NT2/D1 (cell line): ENCODE measurements around the gene CGNL1.

Source experiments
- DNase-seq: peaks from one replicate; pipeline ENCODE4 v3.0.0-alpha.2; 2011; ENCODE audit warnings: low read depth, low spot score
- H3K27me3 ChIP-seq: 2 replicates; pipeline ENCODE4 v1.6.0; 2011; ENCODE audit warnings: mild to moderate bottlenecking; ENCODE audit not compliant: insufficient read length, insufficient read depth
- H3K36me3 ChIP-seq: 2 replicates; pipeline ENCODE4 v1.6.1; 2011; ENCODE audit warnings: mild to moderate bottlenecking, low read length, mixed read lengths; ENCODE audit not compliant: insufficient read depth, insufficient read length
- H3K4me1 ChIP-seq: 2 replicates; pipeline ENCODE4 v1.5.1; 2011; ENCODE audit not compliant: insufficient read depth, insufficient read length
- H3K4me3 ChIP-seq: 2 replicates; pipeline ENCODE4 v1.5.1; 2011; ENCODE audit warnings: low read depth; ENCODE audit not compliant: insufficient read length
- H3K9ac ChIP-seq: 2 replicates; pipeline ENCODE4 v1.6.0; 2011; ENCODE audit warnings: low read depth; ENCODE audit not compliant: insufficient read length
- H3K9me3 ChIP-seq: 2 replicates; pipeline ENCODE4 v1.5.1; 2011; ENCODE audit warnings: mild to moderate bottlenecking, low read length; ENCODE audit not compliant: insufficient read depth
- SUZ12 ChIP-seq: IDR thresholded peaks from 2 replicates; pipeline ENCODE4 v1.6.1; 2011; ENCODE audit not compliant: insufficient read length, insufficient read depth; ENCODE audit errors: extremely low read depth
- YY1 ChIP-seq: IDR thresholded peaks from 2 replicates; pipeline ENCODE4 v1.6.1; 2011; ENCODE audit not compliant: insufficient read length, insufficient read depth
- ZNF274 ChIP-seq: IDR thresholded peaks from 2 replicates; pipeline ENCODE4 v1.6.1; 2011; ENCODE audit warnings: mild to moderate bottlenecking, low read depth, low read length

CGNL1 gene

DNA sequence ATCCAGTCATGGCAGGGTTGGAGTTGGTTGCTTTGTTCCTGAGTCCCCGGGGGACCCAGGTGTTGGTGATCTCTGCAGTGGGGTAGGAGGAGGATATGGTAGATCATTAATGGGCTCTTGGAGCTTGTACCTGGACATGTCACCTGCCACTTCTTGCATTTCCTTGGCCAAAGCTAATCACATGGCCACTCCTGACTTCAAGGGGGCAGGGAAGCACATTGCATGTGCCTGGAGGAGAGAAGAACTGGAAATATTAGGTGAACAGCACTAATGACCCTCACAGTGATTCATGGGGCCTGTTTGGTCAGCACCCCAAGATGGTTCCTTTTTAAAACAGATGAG, 128.3 kb downstream of the CGNL1 start:
- Histone ChIP-seq H3K4me1 (peaks cover 5% of the 10 kb centered on the region), H3K4me3 (no peak overlapping the region), H3K36me3 (no peaks in the 10 kb centered on the region), H3K9me3 (no peaks in the 10 kb centered on the region), H3K27me3 (no peaks in the 10 kb centered on the region), H3K9ac (no peak overlapping the region)
- no peak for TF ChIP-seq SUZ12
- TF ChIP-seq ZNF274 = no peak
- no peak for DNase-seq

- H3K36me3 ChIP-seq = no peaks in the 10 kb centered on the region
- H3K4me3 ChIP-seq = no peak overlapping the region
- peaks cover 5% of the 10 kb centered on the region for H3K4me1 ChIP-seq
- H3K27me3 ChIP-seq = no peaks in the 10 kb centered on the region
- DNase-seq = no peak
- TF ChIP-seq SUZ12 (no peak), YY1 (no peak), ZNF274 (no peak)
- no peaks in the 10 kb centered on the region for H3K9me3 ChIP-seq
- no peak overlapping the region for H3K9ac ChIP-seq
Measured at GRCh38 chr15:57505056-57505715, 128.9 kb downstream of the CGNL1 start.

GRCh38 chr15:57505949-57506391, 129.7 kb downstream of the CGNL1 start:
- no peaks in the 10 kb centered on the region for H3K36me3 ChIP-seq
- peaks cover 5% of the 10 kb centered on the region for H3K4me1 ChIP-seq
- DNase-seq = no peak
- H3K27me3 ChIP-seq = no peaks in the 10 kb centered on the region
- H3K4me3 ChIP-seq = no peak overlapping the region
- no peak overlapping the region for H3K9ac ChIP-seq
- TF ChIP-seq SUZ12 (no peak), YY1 (no peak), ZNF274 (no peak)
- H3K9me3 ChIP-seq = no peaks in the 10 kb centered on the region

DNA sequence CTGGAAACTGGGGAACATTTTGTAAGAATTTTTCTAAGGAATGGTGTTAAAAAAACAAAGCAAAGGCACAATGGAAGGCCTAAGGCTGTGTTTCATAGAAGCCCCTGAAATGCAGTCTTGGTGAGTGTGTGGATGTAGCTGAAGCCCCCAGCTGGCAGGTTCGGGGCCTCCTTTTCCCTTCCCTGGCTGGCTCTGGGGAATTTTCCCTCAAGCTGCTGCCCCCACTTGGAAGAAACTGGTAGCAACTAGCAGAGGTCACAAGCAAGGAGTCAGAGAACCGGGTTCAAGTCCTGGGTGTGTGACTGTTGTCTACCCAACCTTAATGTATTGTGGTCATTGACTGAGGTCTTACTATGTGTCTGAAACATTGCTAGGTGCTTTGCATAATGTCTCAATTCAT, 130.1 kb downstream of the CGNL1 start:
- H3K9me3 ChIP-seq = no peaks in the 10 kb centered on the region
- no peak overlapping the region for H3K4me3 ChIP-seq
- no peaks in the 10 kb centered on the region for H3K27me3 ChIP-seq
- H3K4me1 ChIP-seq = peaks cover 5% of the 10 kb centered on the region
- TF ChIP-seq SUZ12 = no peak
- no peak for TF ChIP-seq YY1
- TF ChIP-seq ZNF274 = no peak
- DNase-seq = peak; percentile 35
- no peak overlapping the region for H3K9ac ChIP-seq
- H3K36me3 ChIP-seq = no peaks in the 10 kb centered on the region

DNA sequence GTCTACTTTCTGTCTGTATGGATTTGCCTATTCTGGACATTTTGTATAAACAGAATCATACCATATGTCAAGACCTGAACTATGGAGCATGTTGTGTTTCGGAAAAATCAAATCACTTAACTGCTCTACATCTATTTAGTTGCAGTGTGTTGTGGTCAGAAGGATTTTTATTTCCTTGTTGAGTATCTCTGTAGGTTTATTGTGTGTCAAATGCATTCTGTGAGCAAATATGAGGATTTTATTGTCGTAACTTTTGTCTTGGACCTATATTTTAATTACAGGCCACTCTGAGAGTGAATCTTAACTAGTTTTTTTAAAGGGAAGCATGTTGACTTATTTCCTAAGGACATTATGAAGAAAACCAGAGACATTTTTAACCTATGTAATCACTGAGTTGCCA, 130.8 kb downstream of the CGNL1 start:
- no peak for TF ChIP-seq YY1
- TF ChIP-seq ZNF274 = no peak
- no peak for TF ChIP-seq SUZ12
- no peaks in the 10 kb centered on the region for H3K27me3 ChIP-seq
- H3K9ac ChIP-seq = no peak overlapping the region
- peaks cover 5% of the 10 kb centered on the region for H3K4me1 ChIP-seq
- no peak overlapping the region for H3K4me3 ChIP-seq
- H3K9me3 ChIP-seq = no peaks in the 10 kb centered on the region
- H3K36me3 ChIP-seq = no peaks in the 10 kb centered on the region
- DNase-seq = no peak

DNA sequence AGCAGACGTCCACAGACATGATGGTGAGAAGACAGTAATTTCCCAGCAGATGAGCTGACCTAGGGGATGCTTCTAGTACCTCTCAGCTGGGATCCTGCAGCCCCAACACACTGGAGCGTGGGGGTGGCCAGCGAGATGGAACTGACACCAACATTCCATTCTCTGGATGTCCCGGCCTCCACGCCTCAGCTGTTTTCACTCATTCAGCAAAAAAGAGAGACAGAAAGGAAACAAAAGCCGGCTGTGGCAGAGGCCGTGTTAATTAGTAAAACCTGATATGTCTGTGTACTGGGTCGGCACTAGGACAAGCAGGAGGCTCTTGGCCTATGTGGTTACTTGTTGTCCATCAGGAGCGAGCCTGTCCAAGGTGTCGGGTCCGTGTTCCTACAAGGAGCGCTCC, 132.8 kb downstream of the CGNL1 start:
- H3K27me3 ChIP-seq = no peaks in the 10 kb centered on the region
- H3K4me3 ChIP-seq = no peak overlapping the region
- H3K9me3 ChIP-seq = no peaks in the 10 kb centered on the region
- TF ChIP-seq SUZ12 (no peak), ZNF274 (no peak), YY1 (no peak)
- no peak overlapping the region for H3K9ac ChIP-seq
- H3K4me1 ChIP-seq = peaks cover 5% of the 10 kb centered on the region
- no peak for DNase-seq
- no peaks in the 10 kb centered on the region for H3K36me3 ChIP-seq

GRCh38 chr15:57509965-57510364, 133.7 kb downstream of the CGNL1 start:
- H3K4me1 ChIP-seq = peaks cover 5% of the 10 kb centered on the region
- DNase-seq = no peak

GRCh38 chr15:57510647-57511046, 134.3 kb downstream of the CGNL1 start:
- no peak for DNase-seq
- no peaks in the 10 kb centered on the region for H3K36me3 ChIP-seq
- no peaks in the 10 kb centered on the region for H3K9me3 ChIP-seq
- no peak overlapping the region for H3K9ac ChIP-seq
- TF ChIP-seq YY1 = no peak
- TF ChIP-seq SUZ12 = no peak
- TF ChIP-seq ZNF274 = no peak
- H3K4me3 ChIP-seq = no peak overlapping the region
- peaks cover 5% of the 10 kb centered on the region for H3K4me1 ChIP-seq
- no peaks in the 10 kb centered on the region for H3K27me3 ChIP-seq

More at GRCh38 chr15:57509965-57510364, 133.7 kb downstream of the CGNL1 start:
- no peak for TF ChIP-seq SUZ12
- TF ChIP-seq ZNF274 = no peak
- TF ChIP-seq YY1 = no peak
- no peaks in the 10 kb centered on the region for H3K9me3 ChIP-seq
- H3K9ac ChIP-seq = no peak overlapping the region
- no peaks in the 10 kb centered on the region for H3K36me3 ChIP-seq
- H3K4me3 ChIP-seq = no peak overlapping the region
- H3K27me3 ChIP-seq = no peaks in the 10 kb centered on the region
